GM23338 (cell line): Measurements from ENCODE around the gene SULT2B1. TPM values are rescaled to one million over a fixed set of nuclear protein-coding genes. Genes with fewer than 3 reads are reported as not detected.
A peak's percentile ranks its signal among the peaks of the same experiment; 100 is the strongest.

Experiments
- ATAC-seq: fragments of 200-7000 bp; cut with Tn5 transposase; 3 replicates; pipeline ENCODE4 v1.9.1; 2020
- DNase-seq: peaks from one replicate; pipeline ENCODE4 v3.0.0-alpha.2; 2015; ENCODE audit warnings: low spot score
- H2AFZ ChIP-seq: fragments of 200-600 bp; sonication (generic); 2 replicates; pipeline ENCODE4 v1.8.0; 2016; ENCODE audit warnings: antibody characterized with exemption, mild to moderate bottlenecking, moderate library complexity
- H3F3A ChIP-seq: fragments of 200-600 bp; sonication (generic); replicated peaks from 2 replicates; pipeline ENCODE4 v1.8.0; 2017; ENCODE audit warnings: antibody characterized with exemption, mixed run types, low read depth
- H3K27ac ChIP-seq: fragments of 200-600 bp; sonication (generic); 2 replicates; pipeline ENCODE4 v1.6.1; 2016; ENCODE audit warnings: low read depth
- H3K27me3 ChIP-seq: fragments of 200-600 bp; sonication (generic); 2 replicates; pipeline ENCODE4 v1.8.0; 2016; ENCODE audit warnings: mild to moderate bottlenecking, mixed run types, moderate library complexity; ENCODE audit not compliant: insufficient read depth
- H3K36me3 ChIP-seq: fragments of 200-600 bp; sonication (generic); 2 replicates; pipeline ENCODE4 v1.8.0; 2016; ENCODE audit warnings: mild to moderate bottlenecking; ENCODE audit not compliant: insufficient read depth
- H3K4me1 ChIP-seq: fragments of 200-600 bp; sonication (generic); 2 replicates; pipeline ENCODE4 v1.8.0; 2016; ENCODE audit warnings: mild to moderate bottlenecking, moderate library complexity; ENCODE audit not compliant: insufficient read depth
- H3K4me2 ChIP-seq: fragments of 200-600 bp; sonication (generic); 2 replicates; pipeline ENCODE4 v1.7.1; 2017; ENCODE audit warnings: mixed run types
- H3K4me3 ChIP-seq: fragments of 200-600 bp; sonication (generic); 2 replicates; pipeline ENCODE4 v1.6.1; 2016; ENCODE audit warnings: mixed run types
- H3K79me2 ChIP-seq: fragments of 200-600 bp; sonication (generic); replicated peaks from 2 replicates; pipeline ENCODE4 v1.8.0; 2017; ENCODE audit warnings: mild to moderate bottlenecking; ENCODE audit not compliant: insufficient read depth
- H3K9me2 ChIP-seq: fragments of 200-600 bp; sonication (generic); 2 replicates; pipeline ENCODE4 v1.8.0; 2017; ENCODE audit not compliant: insufficient read depth
- H4K20me1 ChIP-seq: fragments of 200-600 bp; sonication (generic); replicated peaks from 2 replicates; pipeline ENCODE4 v1.8.0; 2017; ENCODE audit warnings: mild to moderate bottlenecking; ENCODE audit not compliant: insufficient read depth
- H3K27ac Mint-ChIP-seq: 2 replicates; pipeline ENCODE4 v1.8.0; 2020; ENCODE audit warnings: inconsistent platforms, mild to moderate bottlenecking, moderate library complexity, mixed read lengths
- H3K27me3 Mint-ChIP-seq: 3 replicates; pipeline ENCODE4 v1.8.0; 2022; ENCODE audit warnings: low read depth, mild to moderate bottlenecking, moderate library complexity, mixed read lengths, inconsistent platforms; ENCODE audit not compliant: insufficient read depth, poor library complexity
- H3K36me3 Mint-ChIP-seq: 3 replicates; pipeline ENCODE4 v1.8.0; 2021; ENCODE audit warnings: low read depth, mild to moderate bottlenecking, inconsistent platforms, moderate library complexity, mixed read lengths
- H3K4me1 Mint-ChIP-seq: 3 replicates; pipeline ENCODE4 v1.8.0; 2020; ENCODE audit warnings: mild to moderate bottlenecking, inconsistent platforms, mixed read lengths
- H3K4me3 Mint-ChIP-seq: 3 replicates; pipeline ENCODE4 v1.8.0; 2021; ENCODE audit warnings: moderate library complexity, mild to moderate bottlenecking, inconsistent platforms, mixed read lengths
- H3K9me3 Mint-ChIP-seq: 3 replicates; pipeline ENCODE4 v1.8.0; 2020; ENCODE audit warnings: moderate library complexity, mild to moderate bottlenecking, inconsistent platforms, mixed read lengths
- CREB1 ChIP-seq: fragments of 250-450 bp; sonication (Bioruptor Pico); IDR thresholded peaks from 2 replicates; pipeline ENCODE4 v1.5.0; 2020; ENCODE audit warnings: low read depth, mild to moderate bottlenecking, moderate library complexity
- CTCF ChIP-seq, 2 experiments: fragments of 200-600 bp in 1 of 2; sonication (generic) in 1 of 2; conservative IDR thresholded peaks; 2 replicates each; pipeline versions ENCODE4 v1.5.1 to v1.6.1; 2016 to 2017; ENCODE audit warnings: antibody characterized with exemption in 2 of 2, low read depth in 2 of 2, mild to moderate bottlenecking in 2 of 2, moderate library complexity in 1 of 2
- ETS1 ChIP-seq: IDR thresholded peaks from 2 replicates; pipeline ENCODE4 v1.6.1; 2016; ENCODE audit warnings: antibody characterized with exemption
- EZH2 ChIP-seq: fragments of 200-600 bp; sonication (generic); IDR thresholded peaks from one replicate; pipeline ENCODE4 v1.8.0; 2017; ENCODE audit warnings: antibody characterized with exemption, mild to moderate bottlenecking, low read depth; ENCODE audit not compliant: unreplicated experiment
- EZH2phosphoT487 ChIP-seq: fragments of 200-600 bp; sonication (generic); IDR thresholded peaks from one replicate; pipeline ENCODE4 v1.8.1; 2018; ENCODE audit warnings: antibody characterized with exemption; ENCODE audit not compliant: unreplicated experiment
- JUNB ChIP-seq: IDR thresholded peaks from one replicate; pipeline ENCODE4 v1.6.1; 2016; ENCODE audit warnings: antibody characterized with exemption; ENCODE audit not compliant: unreplicated experiment
- NANOG ChIP-seq: IDR thresholded peaks from 2 replicates; pipeline ENCODE4 v1.6.1; 2016; ENCODE audit warnings: antibody characterized with exemption, borderline replicate concordance
- POLR2AphosphoS5 ChIP-seq: IDR thresholded peaks from 2 replicates; pipeline ENCODE4 v1.6.1; 2016; ENCODE audit warnings: antibody characterized with exemption, low read depth
- REST ChIP-seq: IDR thresholded peaks from one replicate; pipeline ENCODE4 v1.6.1; 2018; ENCODE audit warnings: antibody characterized with exemption; ENCODE audit not compliant: unreplicated experiment
- STAT1 ChIP-seq: IDR thresholded peaks from one replicate; pipeline ENCODE4 v1.6.1; 2016; ENCODE audit warnings: antibody characterized with exemption; ENCODE audit not compliant: unreplicated experiment
- ZNF114 ChIP-seq: fragments of 250-450 bp; sonication (Bioruptor Pico); IDR thresholded peaks from 2 replicates; pipeline ENCODE4 v1.5.0; 2020; ENCODE audit warnings: mild to moderate bottlenecking, moderate library complexity
- ZNF331 ChIP-seq: fragments of 250-450 bp; sonication (Bioruptor Pico); IDR thresholded peaks from 2 replicates; pipeline ENCODE4 v1.5.0; 2020; ENCODE audit warnings: low read depth, mild to moderate bottlenecking, moderate library complexity
- ZNF462 ChIP-seq: fragments of 250-450 bp; sonication (Bioruptor Pico); IDR thresholded peaks from 2 replicates; pipeline ENCODE4 v1.5.0; 2020; ENCODE audit warnings: mild to moderate bottlenecking, moderate library complexity
- polyA plus RNA-seq: library from polyadenylated mRNA; unstranded; fragments of >200 nt; fragmentation: Nextera tagmentation; extraction: Ambion mirVana; gene quantifications from 2 replicates; pipeline ENCODE4 v1.2.1, GENCODE V29; 2016
- total RNA-seq: library from RNA; depleted of rRNA; stranded (reverse); fragments of >200 nt; shearing (Covaris generic); gene quantifications from 2 replicates; pipeline ENCODE4 v1.2.3, GENCODE V29; 2014

The SULT2B1 gene
- total and polyA plus RNA-seq, 2 experiments from 2014 or later = 1.3 to 2.5 TPM

- no peak for ATAC-seq
- no peaks in the 10 kb centered on the region; the same call in 2 of the 3 replicates for H3K9me3 Mint-ChIP-seq
- Histone ChIP-seq H3K36me3 (peaks cover 15% of the 10 kb centered on the region; the same call in 1 of the 2 replicates), H3K27me3 (no peaks in the 10 kb centered on the region), H3F3A (peaks cover 28% of the 10 kb centered on the region), H3K9me2 (no peaks in the 10 kb centered on the region), H3K4me3 (no peak overlapping the region), H3K4me1 (peaks cover 27% of the 10 kb centered on the region), H3K79me2 (peaks cover 11% of the 10 kb centered on the region), H3K27ac (no peak overlapping the region), H3K4me2 (no peak overlapping the region), H2AFZ (no peak overlapping the region), H4K20me1 (peaks cover 4% of the 10 kb centered on the region; the same call in 1 of the 2 replicates)
- peaks cover 31% of the 10 kb centered on the region for H3K27me3 Mint-ChIP-seq
- H3K4me1 Mint-ChIP-seq = peaks cover 34% of the 10 kb centered on the region
- peak overlapping the region; percentile 70; the same call in 1 of the 2 replicates for H3K27ac Mint-ChIP-seq
- H3K36me3 Mint-ChIP-seq = peaks cover 32% of the 10 kb centered on the region
- H3K4me3 Mint-ChIP-seq = no peak overlapping the region
- DNase-seq = no peak
- TF ChIP-seq CREB1 (CRISPR knock-in tag) = no peak
- no peak for TF ChIP-seq ZNF462 (CRISPR knock-in tag)
- no peak for TF ChIP-seq REST
- no peak for TF ChIP-seq JUNB
- no peak for TF ChIP-seq ZNF331
- no peak for TF ChIP-seq POLR2AphosphoS5
- TF ChIP-seq ETS1 = no peak
- no peak for TF ChIP-seq NANOG
- no peak for TF ChIP-seq EZH2phosphoT487
- no peak for TF ChIP-seq EZH2
- no peak for TF ChIP-seq CTCF (conservative IDR thresholded peaks at IDR 0.05; ENCODE audit: low read depth in 2 of 2)
- TF ChIP-seq ZNF114 = no peak
- no peak for TF ChIP-seq STAT1
Observed at GRCh38 chr19:48611872-48612271, 59.9 kb downstream of the SULT2B1 start.
